B cell (primary cell): Measurements from ENCODE around the gene TTLL1. TPM values are rescaled to one million over a fixed set of nuclear protein-coding genes. Genes with fewer than 3 reads are reported as not detected.

Experiments
- ATAC-seq: fragments of 200-7000 bp; cut with Tn5 transposase; one replicate; pipeline ENCODE4 v1.10.0; 2021; ENCODE audit warnings: low read depth, mild to moderate bottlenecking, moderate number of reproducible peaks, moderate library complexity
- CTCF ChIA-PET: fragments of 350-600 bp; sonication (Branson Sonifier 250); formaldehyde crosslinking; loops from one replicate; lab custom pipeline; 2021; ENCODE audit warnings: antibody characterized with exemption, inconsistent platforms; lab: Charles Lee
- POLR2A ChIA-PET: fragments of 350-600 bp; sonication (Branson Sonifier 250); formaldehyde crosslinking; loops from one replicate; lab custom pipeline; 2021; ENCODE audit warnings: antibody characterized with exemption; lab: Charles Lee
- DNase-seq: peaks from one replicate; pipeline ENCODE4 v3.0.0; 2013
- H2AFZ ChIP-seq: 2 replicates; pipeline ENCODE4 v1.6.1; 2012; ENCODE audit warnings: mild to moderate bottlenecking, low read depth, low read length; ENCODE audit not compliant: insufficient read depth, poor library complexity, severe bottlenecking
- H3K27ac ChIP-seq, 2 donors: 1 replicate in 1 of 2; 2 replicates in 1 of 2; pipeline ENCODE4 v1.5.1; 2012 to 2013; ENCODE audit warnings: low read length in 2 of 2, mild to moderate bottlenecking in 2 of 2, moderate library complexity in 1 of 2
- H3K27me3 ChIP-seq, 4 experiments: fragments of 200-600 bp in 1 of 4; sonication (generic) in 1 of 4; replicated peaks in 1 of 4; 1 replicate in 2 of 4; 2 replicates in 2 of 4; pipeline versions ENCODE4 v1.6.1 to v1.7.0; 2013 to 2016; ENCODE audit warnings: low read length in 3 of 4, mild to moderate bottlenecking in 2 of 4, mixed read lengths in 1 of 4, moderate library complexity in 1 of 4; ENCODE audit not compliant: insufficient read depth in 4 of 4, control insufficient read depth in 3 of 4; ENCODE audit errors: control extremely low read depth in 1 of 4
- H3K36me3 ChIP-seq, 2 experiments: replicated peaks in 1 of 2; 1 replicate in 1 of 2; 2 replicates in 1 of 2; pipeline versions ENCODE4 v1.6.1 to v1.7.1; 2013; ENCODE audit warnings: low read length in 1 of 2; ENCODE audit not compliant: insufficient read depth in 2 of 2, control insufficient read depth in 1 of 2; ENCODE audit errors: control extremely low read depth in 1 of 2, extremely low read depth in 1 of 2
- H3K4me1 ChIP-seq, 2 donors: fragments of 200-600 bp in 1 of 2; sonication (generic) in 1 of 2; 1 replicate in 1 of 2; 2 replicates in 1 of 2; pipeline versions ENCODE4 v1.5.1 to v1.6.1; 2013 to 2017; ENCODE audit warnings: low read length in 2 of 2; ENCODE audit not compliant: control insufficient read depth in 2 of 2, insufficient read depth in 2 of 2
- H3K4me2 ChIP-seq: replicated peaks from 2 replicates; pipeline ENCODE3; 2012; ENCODE audit warnings: mild to moderate bottlenecking, low read depth, low read length; ENCODE audit not compliant: poor library complexity, severe bottlenecking
- H3K4me3 ChIP-seq, 5 experiments: fragments of 200-600 bp in 1 of 5; sonication (generic) in 1 of 5; 1 replicate in 3 of 5; 2 replicates in 2 of 5; pipeline versions ENCODE4 v1.5.1 to v1.7.0; 2011 to 2016; ENCODE audit warnings: low read length in 4 of 5, mild to moderate bottlenecking in 4 of 5, low read depth in 2 of 5, control low read depth in 1 of 5, moderate library complexity in 1 of 5; ENCODE audit not compliant: insufficient read depth in 1 of 5; ENCODE audit errors: control extremely low read depth in 1 of 5, extremely low read depth in 1 of 5
- H3K79me2 ChIP-seq: fragments of 200-600 bp; sonication (generic); one replicate; pipeline ENCODE4 v1.6.0; 2016; ENCODE audit warnings: low read length; ENCODE audit not compliant: control insufficient read depth, insufficient read depth
- H3K9ac ChIP-seq: fragments of 200-600 bp; sonication (generic); 2 replicates; pipeline ENCODE4 v1.6.1; 2017; ENCODE audit warnings: mild to moderate bottlenecking, low read length, moderate library complexity
- H3K9me3 ChIP-seq, 3 donors: one replicate each; pipeline versions ENCODE4 v1.6.1 to v1.7.1; 2013; ENCODE audit warnings: low read length in 2 of 3; ENCODE audit not compliant: control insufficient read depth in 2 of 3, insufficient read depth in 1 of 3; ENCODE audit errors: control extremely low read depth in 1 of 3
- H4K20me1 ChIP-seq: 2 replicates; pipeline ENCODE4 v1.6.0; 2012; ENCODE audit warnings: mild to moderate bottlenecking, low read length; ENCODE audit not compliant: insufficient read depth, control insufficient read depth, poor library complexity, severe bottlenecking
- H3K27ac Mint-ChIP-seq: one replicate; pipeline ENCODE4 v1.8.0; 2021; ENCODE audit warnings: mixed read lengths
- H3K27me3 Mint-ChIP-seq: one replicate; pipeline ENCODE4 v1.8.0; 2021; ENCODE audit warnings: mixed read lengths
- H3K4me1 Mint-ChIP-seq: one replicate; pipeline ENCODE4 v1.8.0; 2021; ENCODE audit warnings: mixed read lengths
- H3K4me3 Mint-ChIP-seq: one replicate; pipeline ENCODE4 v1.8.0; 2021; ENCODE audit warnings: mixed read lengths
- H3K9me3 Mint-ChIP-seq: one replicate; pipeline ENCODE4 v1.8.0; 2022; ENCODE audit warnings: mixed read lengths; ENCODE audit not compliant: insufficient read depth
- CTCF ChIP-seq: fragments of 200-600 bp; IDR thresholded peaks from one replicate; pipeline ENCODE4 v1.8.0; 2022; ENCODE audit warnings: antibody characterized with exemption, mild to moderate bottlenecking
- EZH2 ChIP-seq: IDR thresholded peaks from 2 replicates; pipeline ENCODE4 v1.6.1; 2012; ENCODE audit warnings: borderline replicate concordance, low read depth, mild to moderate bottlenecking, moderate library complexity, low read length; ENCODE audit not compliant: insufficient read depth, poor library complexity, severe bottlenecking
- WGBS: methylation state at CpG from one replicate; pipeline ENCODE4 v1.1.5; 2013; ENCODE audit warnings: missing lambda C conversion rate; ENCODE audit not compliant: insufficient coverage; 5-methylcytosine and 5-hydroxymethylcytosine counted together
- intact Hi-C: fragments of 100-400 bp; cut with micrococcal nuclease; formaldehyde crosslinking; loops from one replicate; pipeline ENCODE4 v1.10.0; 2022
- polyA plus RNA-seq: library from polyadenylated mRNA; depleted of rRNA; stranded (reverse); fragments of >200 nt; gene quantifications from 2 replicates; pipeline ENCODE4 v1.2.3, GENCODE V29; 2012
- total RNA-seq, 2 donors: library from RNA; stranded (reverse); fragments of 120-200 nt in 1 of 2; gene quantifications; 1 replicate in 1 of 2; 2 replicates in 1 of 2; pipeline versions ENCODE4 v1.2.3 to v1.2.4, GENCODE V29; 2013 to 2022

The TTLL1 gene
- total and polyA plus RNA-seq, 2 donors (not counting 1 experiment from before 2014, with no cell fraction given) = 3.0 to 3.3 TPM

- peak overlapping the region; percentile 98 for H3K4me3 Mint-ChIP-seq
- ChIA-PET CTCF (interaction anchor here (1.0 to 2.1 kb wide), 5 partner anchors 10 to 147 kb away, joined by 4 to 9 read pairs (median 6); no protein-coding TSS in a partner anchor), POLR2A (interaction anchor here (0.6 to 1.9 kb wide), 4 partner anchors 10 to 400 kb away, joined by 3 to 9 read pairs (median 5); partner anchors contain the start of gene POLDIP3)
- WGBS = under 1% methylated on average over 31 of the region's 39 CpGs
- Histone ChIP-seq H3K36me3 (no peaks in the 10 kb centered on the region), H3K79me2 (peaks cover 60% of the 10 kb centered on the region), H3K9ac (peak overlapping the region; percentile 88), H3K4me1 (peaks cover 13 to 19% of the 10 kb centered on the region in 2 donors), H3K4me3 (peak overlapping the region; percentile 66 to 96 (median 76)), H3K9me3 (no peaks in the 10 kb centered on the region), H4K20me1 (peaks cover 34% of the 10 kb centered on the region), H3K27me3 (no peaks in the 10 kb centered on the region), H3K27ac (peak overlapping the region; percentile 32 to 80), H3K4me2 (peak overlapping the region; percentile 99), H2AFZ (peak overlapping the region; percentile 81)
- DNase-seq = peak; percentile 67
- peak overlapping the region; percentile 90 for H3K27ac Mint-ChIP-seq
- peaks cover 32% of the 10 kb centered on the region for H3K4me1 Mint-ChIP-seq
- no peaks in the 10 kb centered on the region for H3K27me3 Mint-ChIP-seq
- H3K9me3 Mint-ChIP-seq = no peaks in the 10 kb centered on the region
- intact Hi-C loops = loop anchor here (2.0 kb wide), 4 partner anchors 74 to 400 kb away; partner anchors contain the start of genes ARFGAP3, POLDIP3 and TTLL1
- TF ChIP-seq EZH2 (no peak), CTCF (no peak)
- ATAC-seq = peak; percentile 4
Observed at GRCh38 chr22:43014316-43014868, 74.8 kb downstream of the TTLL1 start.
